Measurements from ENCODE around the gene TXNDC15.
"Not testable (repeated sequence)": the region's sequence is repeated elsewhere in the genome, so short reads cannot be mapped to it uniquely, and the experiment has no call there.

TXNDC15 gene

GRCh38 chr5:134879456-134879855 is 5.3 kb downstream of the TXNDC15 start:
- no peak for DNase-seq

- DNase-seq = not testable (repeated sequence)
These were observed 6.8 kb downstream of the TXNDC15 start for GRCh38 chr5:134880937-134881336.

DNA sequence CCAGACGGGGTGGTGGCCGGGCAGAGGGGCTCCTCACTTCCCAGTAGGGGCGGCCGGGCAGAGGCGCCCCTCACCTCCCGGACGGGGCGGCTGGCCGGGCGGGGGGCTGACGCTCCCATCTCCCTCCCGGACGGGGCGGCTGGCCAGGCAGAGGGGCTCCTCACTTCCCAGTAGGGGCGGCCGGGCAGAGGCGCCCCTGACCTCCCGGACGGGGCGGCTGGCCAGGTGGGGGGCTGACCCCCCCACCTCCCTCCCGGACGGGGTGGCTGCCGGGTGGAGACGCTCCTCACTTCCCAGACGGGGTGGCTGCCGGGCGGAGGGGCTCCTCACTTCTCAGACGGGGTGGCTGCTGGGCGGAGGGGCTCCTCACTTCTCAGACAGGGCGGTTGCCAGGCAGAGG is 7.5 kb downstream of the TXNDC15 start:
- DNase-seq = not testable (repeated sequence)

DNA sequence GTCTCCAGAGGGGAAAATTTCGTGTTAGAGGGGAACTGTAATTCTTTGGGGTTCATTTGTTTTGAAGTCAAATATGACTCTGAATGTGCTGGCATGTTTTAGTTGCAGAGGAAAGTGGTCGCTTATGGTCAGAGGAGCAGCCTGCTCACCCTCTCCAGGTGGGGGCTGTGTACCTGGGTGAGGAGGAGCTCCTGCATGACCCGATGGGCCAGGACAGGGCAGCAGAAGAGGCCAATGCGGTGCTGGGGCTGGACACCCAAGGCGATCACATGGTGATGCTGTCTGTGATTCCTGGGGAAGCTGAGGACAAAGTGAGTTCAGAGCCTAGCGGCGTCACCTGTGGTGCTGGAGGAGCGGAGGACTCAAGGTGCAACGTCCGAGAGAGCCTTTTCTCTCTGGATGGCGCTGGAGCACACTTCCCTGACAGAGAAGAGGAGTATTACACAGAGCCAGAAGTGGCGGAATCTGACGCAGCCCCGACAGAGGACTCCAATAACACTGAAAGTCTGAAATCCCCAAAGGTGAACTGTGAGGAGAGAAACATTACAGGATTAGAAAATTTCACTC is 13.5 kb downstream of the TXNDC15 start:
- no peak for DNase-seq

- no peak for DNase-seq
These were observed 15.2 kb downstream of the TXNDC15 start for GRCh38 chr5:134889335-134889734.

GRCh38 chr5:134891473-134891872 is 17.3 kb downstream of the TXNDC15 start:
- no peak for DNase-seq

- DNase-seq = no peak
These were observed 18.1 kb downstream of the TXNDC15 start for GRCh38 chr5:134892282-134892681.

DNA sequence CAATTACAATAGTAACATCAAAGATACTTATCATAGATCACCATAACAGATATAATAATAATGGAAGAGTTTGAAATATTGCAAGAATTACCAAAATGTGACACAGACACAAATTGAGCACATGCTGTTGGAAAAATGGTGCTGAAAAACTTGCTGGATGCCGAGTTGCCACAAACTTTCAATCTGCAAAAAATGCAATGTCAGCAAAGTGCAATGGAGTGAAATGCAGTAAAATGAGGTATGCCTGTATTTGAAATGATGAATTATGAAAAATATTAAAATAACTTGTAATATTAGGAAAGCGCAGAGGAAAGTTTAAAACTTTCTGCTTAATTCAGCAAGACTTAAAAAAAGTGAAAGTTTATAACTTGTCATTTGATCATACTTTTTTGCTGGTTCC is 18.8 kb downstream of the TXNDC15 start:
- no peak for DNase-seq

GRCh38 chr5:134893748-134894505 is 19.8 kb downstream of the TXNDC15 start:
- no peak for DNase-seq

DNA sequence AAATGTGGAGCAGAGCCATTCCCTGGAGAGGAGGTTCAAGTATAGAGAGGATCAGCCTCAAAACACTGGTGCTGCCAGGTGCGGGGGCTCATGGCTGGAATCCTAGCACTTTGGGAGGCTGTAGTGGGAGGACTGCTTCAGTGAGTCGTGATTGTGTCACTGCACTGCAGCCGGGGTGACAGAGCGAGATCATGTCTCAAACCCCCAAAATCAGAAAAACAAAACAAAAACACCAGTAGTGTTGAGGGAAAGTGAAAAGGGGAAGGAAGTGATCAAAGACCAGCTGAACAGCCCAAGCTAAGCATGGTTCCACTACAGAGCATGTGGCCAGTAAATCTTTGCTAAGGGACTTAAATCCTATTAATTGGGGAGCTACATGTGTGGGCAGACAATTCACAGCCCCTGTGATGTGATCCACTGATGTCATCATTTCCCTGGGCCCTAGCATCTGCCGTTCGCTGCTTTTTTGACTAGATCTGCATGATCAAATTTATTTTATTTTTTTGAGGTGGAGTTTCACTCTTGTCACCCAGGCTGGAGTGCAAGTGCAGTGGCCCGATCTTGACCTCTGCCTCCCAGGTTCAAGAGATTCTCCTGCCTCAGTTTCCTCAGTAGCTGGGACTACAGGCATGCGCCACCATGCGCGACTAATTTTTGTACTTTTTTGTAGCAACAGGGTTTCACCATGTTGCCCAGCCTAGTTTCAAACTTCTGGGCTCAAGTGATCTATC is 28.1 kb downstream of the TXNDC15 start:
- DNase-seq = no peak

DNA sequence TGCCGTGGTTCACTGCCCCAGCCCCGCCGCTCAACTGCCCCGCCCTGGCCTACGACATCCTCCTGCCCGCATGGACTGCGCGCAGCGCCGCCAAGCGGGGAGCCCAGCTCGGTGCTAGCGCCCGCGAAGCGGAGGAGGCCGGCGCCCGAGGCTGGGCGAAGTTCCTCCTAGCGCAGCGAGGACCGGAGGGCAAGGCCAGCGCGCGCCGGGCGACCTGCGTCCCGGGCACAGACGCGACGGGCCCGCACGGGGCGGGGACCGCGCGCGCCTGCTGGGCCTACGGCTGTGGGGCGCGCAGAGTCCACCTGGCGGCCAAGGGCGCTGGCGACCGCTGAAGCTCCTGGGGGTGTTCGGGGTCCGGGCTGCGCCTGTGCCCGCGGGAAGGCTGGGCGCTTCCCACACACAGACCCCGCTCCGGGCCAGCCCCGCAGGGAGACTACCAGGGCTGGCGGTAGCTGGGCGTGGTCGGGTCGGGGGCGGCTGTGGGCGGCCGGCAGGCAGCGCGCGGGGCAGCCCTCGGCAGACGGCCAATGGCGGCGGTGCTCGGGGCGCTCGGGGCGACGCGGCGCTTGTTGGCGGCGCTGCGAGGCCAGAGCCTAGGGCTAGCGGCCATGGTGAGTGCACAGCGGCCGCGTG is 30.6 kb downstream of the TXNDC15 start, which contains the start of gene PCBD2:
Gene PCBD2 (plus strand): TSS at position 522 of the 636 bp plus-strand sequence. CDS start 9 bp downstream, at position 531.
- DNase-seq = peak; percentile 96

- DNase-seq = peak; percentile 46
These were observed 31.2 kb downstream of the TXNDC15 start for GRCh38 chr5:134905246-134905996.

- DNase-seq = no peak
These were observed 32.6 kb downstream of the TXNDC15 start for GRCh38 chr5:134906811-134907210.

DNA sequence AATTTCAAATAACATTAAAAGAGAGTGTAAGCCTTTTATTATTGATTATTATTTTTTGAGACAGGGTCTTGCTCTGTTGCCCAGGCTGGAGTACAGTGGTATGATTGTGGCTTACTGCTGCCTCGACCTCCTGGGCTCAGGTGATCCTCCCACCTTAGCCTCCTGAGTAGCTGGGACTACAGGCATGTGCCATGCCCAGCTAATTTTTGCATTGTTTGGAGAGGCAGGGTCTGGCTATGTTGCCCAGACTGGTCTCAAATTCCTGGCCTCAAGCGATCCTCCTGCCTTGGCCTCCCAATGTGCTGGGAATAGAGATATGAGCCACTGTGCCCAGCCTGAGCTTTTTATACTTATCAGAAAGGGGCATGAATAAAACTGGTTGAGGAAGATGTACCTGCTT is 36.6 kb downstream of the TXNDC15 start:
- DNase-seq = not testable (repeated sequence)

- DNase-seq = no peak
These were observed 37.4 kb downstream of the TXNDC15 start for GRCh38 chr5:134911285-134912206.

- DNase-seq = no peak
These were observed 39.1 kb downstream of the TXNDC15 start for GRCh38 chr5:134913254-134913653.

DNA sequence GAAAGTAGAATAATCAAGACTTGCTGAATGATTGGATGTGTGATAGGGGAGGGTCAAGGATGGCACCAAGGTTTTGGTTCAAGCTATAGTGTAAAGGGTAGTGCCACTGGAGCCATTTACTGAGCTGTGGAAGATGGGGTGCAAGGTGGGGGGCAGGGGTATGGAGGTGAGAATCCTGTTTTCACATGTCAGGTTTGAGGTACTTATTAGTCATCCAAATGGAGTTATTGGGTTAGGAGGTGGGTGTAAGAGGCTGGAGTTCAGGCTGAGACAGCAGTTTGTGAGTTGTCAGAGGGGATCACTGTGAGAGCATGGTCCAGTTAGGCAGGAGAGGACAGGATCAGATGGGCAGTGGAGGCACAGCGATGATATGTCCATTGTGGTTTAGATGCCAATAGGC is 39.6 kb downstream of the TXNDC15 start:
- DNase-seq = no peak

GRCh38 chr5:134917070-134917815 is 43.1 kb downstream of the TXNDC15 start:
- DNase-seq = no peak

- no peak for DNase-seq
These were observed 44.7 kb downstream of the TXNDC15 start for GRCh38 chr5:134918861-134919260.

DNA sequence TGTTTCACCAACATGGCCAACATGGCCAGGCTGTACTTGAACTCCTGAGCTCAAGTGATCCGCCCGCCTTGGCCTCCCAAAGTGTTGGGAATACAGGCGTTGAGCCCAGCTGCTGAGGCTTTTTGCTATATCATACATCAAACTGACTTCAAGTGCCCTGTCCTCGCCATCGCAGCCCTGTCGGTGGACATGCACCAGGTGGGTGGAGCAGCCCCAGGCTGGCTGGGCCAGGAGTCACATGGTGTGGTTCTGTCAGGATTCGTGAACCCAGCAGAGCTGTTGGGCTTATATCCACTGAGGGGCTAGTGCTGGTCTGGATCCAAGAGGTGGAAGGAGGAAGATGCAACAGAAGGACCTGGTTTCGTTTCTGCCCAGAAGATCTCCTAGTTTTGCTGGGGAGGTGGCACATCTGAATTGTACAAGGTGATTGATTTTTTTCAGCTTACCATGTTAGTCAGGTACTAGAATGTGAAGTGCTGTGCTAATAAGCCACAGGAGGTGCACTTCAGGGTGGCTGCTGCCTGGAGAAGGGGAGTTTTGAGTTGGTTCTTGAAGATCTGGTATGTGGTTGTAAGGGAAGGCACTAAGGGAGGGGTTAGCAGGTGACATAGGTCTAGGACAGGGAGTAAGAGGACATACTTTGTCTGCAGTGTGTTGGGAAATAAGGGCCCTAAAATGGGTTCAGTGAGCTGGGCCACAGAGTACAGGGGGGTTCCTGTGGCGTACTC is 46.8 kb downstream of the TXNDC15 start:
- no peak for DNase-seq
